A673 (cell line): ENCODE results near the gene ADORA2A. TPM values are rescaled to one million over a fixed set of nuclear protein-coding genes. Genes with fewer than 3 reads are reported as not detected.

Experiments
- BruUV-seq: library from RNA; stranded (reverse); fragments of 400-500 nt; replicated peaks from 2 replicates; lab custom pipeline; 2021; lab: Mats Ljungman, UMichigan
- CTCF ChIA-PET: fragments of 300-600 bp; sonication (Branson Sonifier 250); formaldehyde crosslinking; loops from one replicate; lab custom pipeline; 2022; ENCODE audit warnings: antibody characterized with exemption; lab: Charles Lee
- POLR2A ChIA-PET: fragments of 300-600 bp; sonication (Branson Sonifier 250); formaldehyde crosslinking; loops from one replicate; lab custom pipeline; 2022; ENCODE audit warnings: antibody characterized with exemption; ENCODE audit not compliant: low non-redundant PET; lab: Charles Lee
- DNase-seq: peaks from one replicate; pipeline ENCODE4 v3.0.0-alpha.2; 2015; ENCODE audit warnings: low spot score
- H3K27ac ChIP-seq: fragments of 200-600 bp; sonication (generic); 2 replicates; pipeline ENCODE4 v1.5.1; 2016; ENCODE audit warnings: mixed run types, low read depth, mild to moderate bottlenecking, mixed read lengths, antibody characterized with exemption, low read length; ENCODE audit not compliant: poor library complexity, severe bottlenecking
- H3K27me3 ChIP-seq: fragments of 200-600 bp; sonication (generic); replicated peaks from 2 replicates; pipeline ENCODE4 v1.6.1; 2017; ENCODE audit warnings: mixed run types, low read depth, mild to moderate bottlenecking, mixed read lengths, antibody characterized with exemption, low read length; ENCODE audit not compliant: insufficient read depth, poor library complexity
- H3K36me3 ChIP-seq: fragments of 200-600 bp; sonication (generic); 2 replicates; pipeline ENCODE4 v1.6.1; 2016; ENCODE audit warnings: mixed run types, mild to moderate bottlenecking, mixed read lengths, antibody characterized with exemption, low read length; ENCODE audit not compliant: insufficient read depth, poor library complexity, severe bottlenecking
- H3K4me1 ChIP-seq: fragments of 200-600 bp; sonication (generic); 2 replicates; pipeline ENCODE4 v1.6.1; 2017; ENCODE audit warnings: mixed run types, mild to moderate bottlenecking, mixed read lengths, antibody characterized with exemption, low read length; ENCODE audit not compliant: insufficient read depth, poor library complexity, severe bottlenecking
- H3K4me3 ChIP-seq: fragments of 200-600 bp; sonication (generic); 2 replicates; pipeline ENCODE4 v1.5.1; 2016; ENCODE audit warnings: low read depth, mixed run types, mild to moderate bottlenecking, mixed read lengths, low read length; ENCODE audit not compliant: poor library complexity, severe bottlenecking
- H3K9me3 ChIP-seq: fragments of 200-600 bp; sonication (generic); 2 replicates; pipeline ENCODE4 v1.6.1; 2016; ENCODE audit warnings: mixed run types, low read depth, mild to moderate bottlenecking, mixed read lengths, antibody characterized with exemption, low read length; ENCODE audit not compliant: poor library complexity, severe bottlenecking
- CTCF ChIP-seq: fragments of 300-800, 200-600 bp; sonication (generic); conservative IDR thresholded peaks from 2 replicates; pipeline ENCODE4 v1.5.1; 2017; ENCODE audit warnings: low read depth, mild to moderate bottlenecking, antibody characterized with exemption, low read length, moderate library complexity, mixed read lengths
- EZH2 ChIP-seq: fragments of 200-600 bp; sonication (generic); IDR thresholded peaks from 2 replicates; pipeline ENCODE4 v1.6.1; 2017; ENCODE audit warnings: borderline replicate concordance, low read depth, mild to moderate bottlenecking, mixed read lengths, antibody characterized with exemption, low read length; ENCODE audit not compliant: poor library complexity, severe bottlenecking
- intact Hi-C: fragments of 100-400 bp; cut with micrococcal nuclease; formaldehyde crosslinking; loops from one replicate; pipeline ENCODE4 v1.10.0; 2022; ENCODE audit not compliant: unreplicated experiment
- total RNA-seq: library from RNA; stranded (reverse); gene quantifications from 2 replicates; pipeline ENCODE4 v1.2.3, GENCODE V29; 2021

Gene ADORA2A
- total RNA-seq, 1 experiment from 2014 or later, result 9.6 TPM

GRCh38 chr22:24446260-24446611 lies 18.8 kb downstream of the ADORA2A start:
- no peak for DNase-seq
- Histone ChIP-seq H3K27ac (peak overlapping the region; percentile 22), H3K4me3 (no peak overlapping the region), H3K27me3 (no peaks in the 10 kb centered on the region), H3K4me1 (peaks cover 59% of the 10 kb centered on the region), H3K9me3 (no peaks in the 10 kb centered on the region), H3K36me3 (no peaks in the 10 kb centered on the region)
- TF ChIP-seq EZH2 (no peak), CTCF (no peak)
- ChIA-PET CTCF (no interaction called here), POLR2A (no interaction called here)
- intact Hi-C loops, result no loop called here
- no TSS peak for BruUV-seq

GRCh38 chr22:24450610-24451009 lies 23.2 kb downstream of the ADORA2A start:
- DNase-seq, result peak; percentile 99
- no peak for TF ChIP-seq EZH2
- TF ChIP-seq CTCF, result no peak
- no TSS peak for BruUV-seq
- Histone ChIP-seq H3K4me1 (peaks cover 43% of the 10 kb centered on the region), H3K27ac (peak overlapping the region; percentile 91), H3K27me3 (no peaks in the 10 kb centered on the region), H3K9me3 (peaks cover 8% of the 10 kb centered on the region), H3K4me3 (no peak overlapping the region), H3K36me3 (no peaks in the 10 kb centered on the region)
- ChIA-PET POLR2A (no interaction called here), CTCF (interaction anchor here (0.6 kb wide), 2 partner anchors 52 to 219 kb away, joined by 3 to 7 read pairs; no protein-coding TSS in a partner anchor)
- intact Hi-C loops, result loop anchor here (2.0 kb wide), 1 partner anchor 32 kb away; no protein-coding TSS in a partner anchor

- H3K9me3 ChIP-seq, result peaks cover 8% of the 10 kb centered on the region
These were observed 23.8 kb downstream of the ADORA2A start for GRCh38 chr22:24451162-24451561.

More at GRCh38 chr22:24451162-24451561, 23.8 kb downstream of the ADORA2A start:
- H3K4me3 ChIP-seq, result no peak overlapping the region
- POLR2A ChIA-PET, result no interaction called here
- peak overlapping the region; percentile 91 for H3K27ac ChIP-seq
- H3K36me3 ChIP-seq, result no peaks in the 10 kb centered on the region
- BruUV-seq, result no TSS peak
- H3K27me3 ChIP-seq, result no peaks in the 10 kb centered on the region
- TF ChIP-seq CTCF, result no peak
- no peak for TF ChIP-seq EZH2
- CTCF ChIA-PET, result no interaction called here
- H3K4me1 ChIP-seq, result peaks cover 37% of the 10 kb centered on the region
- intact Hi-C loops, result loop anchor here (2.0 kb wide), 1 partner anchor 32 kb away; no protein-coding TSS in a partner anchor
- peak; percentile 52 for DNase-seq
